ENCODE results near the gene COX7A1.

The COX7A1 gene

DNA sequence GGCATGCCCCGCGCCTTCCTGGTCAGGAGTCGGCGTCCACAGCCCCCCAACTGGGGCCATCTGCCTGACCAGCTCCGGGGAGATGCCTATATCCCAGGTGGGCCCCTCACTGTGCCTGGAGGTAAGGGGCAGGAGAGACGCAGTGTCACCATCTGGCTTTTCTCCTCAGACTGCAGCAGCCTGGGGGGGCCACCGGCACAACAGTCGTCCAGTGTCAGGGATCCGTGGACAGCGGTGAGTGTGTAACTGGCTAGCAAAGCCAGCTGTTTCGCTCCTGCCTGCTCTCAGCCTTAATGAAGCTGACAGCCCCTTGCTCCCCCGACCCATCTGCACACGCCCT, 41.1 kb downstream of the COX7A1 start:
- no peak for DNase-seq

DNA sequence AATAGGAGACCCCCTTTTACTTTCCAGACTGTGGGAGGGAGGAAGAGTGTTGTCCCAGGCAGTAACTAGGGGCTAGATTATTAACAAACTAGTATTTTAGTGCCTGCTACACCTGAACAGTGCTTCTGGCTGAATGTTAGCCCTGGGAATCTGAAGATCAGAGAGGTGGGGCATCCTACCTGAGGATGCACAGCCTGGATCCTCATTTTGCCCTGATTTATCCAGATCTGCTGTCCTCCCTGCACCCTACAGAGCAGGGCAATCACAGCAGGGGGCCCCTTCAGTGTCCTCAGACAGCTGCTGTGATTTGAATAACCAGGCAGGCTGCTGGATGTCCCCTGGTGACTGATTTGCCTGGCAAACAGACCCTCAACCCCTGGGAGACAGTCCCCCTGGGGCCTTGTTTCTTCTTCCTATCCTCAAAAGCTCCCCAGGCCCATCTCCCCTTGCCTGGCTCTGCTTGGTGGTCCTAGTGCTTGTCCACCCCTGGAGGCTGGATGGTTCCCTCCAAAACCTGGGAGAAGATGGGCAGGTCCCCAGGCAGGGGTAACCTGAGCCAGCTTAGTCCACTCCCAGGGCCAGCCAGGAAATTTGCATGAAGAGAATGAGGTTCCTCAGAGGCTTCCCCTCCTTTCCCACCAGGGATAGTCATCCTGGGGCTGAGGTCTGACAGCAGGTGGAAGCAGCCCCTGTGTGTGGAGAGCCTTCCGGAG, 41.6 kb downstream of the COX7A1 start, which contains the start of gene OVOL3:
Gene OVOL3 (plus strand): TSS at position 657 of the 713 bp plus-strand sequence. CDS start 60 bp downstream, outside the sequence.
- no peak for DNase-seq

DNA sequence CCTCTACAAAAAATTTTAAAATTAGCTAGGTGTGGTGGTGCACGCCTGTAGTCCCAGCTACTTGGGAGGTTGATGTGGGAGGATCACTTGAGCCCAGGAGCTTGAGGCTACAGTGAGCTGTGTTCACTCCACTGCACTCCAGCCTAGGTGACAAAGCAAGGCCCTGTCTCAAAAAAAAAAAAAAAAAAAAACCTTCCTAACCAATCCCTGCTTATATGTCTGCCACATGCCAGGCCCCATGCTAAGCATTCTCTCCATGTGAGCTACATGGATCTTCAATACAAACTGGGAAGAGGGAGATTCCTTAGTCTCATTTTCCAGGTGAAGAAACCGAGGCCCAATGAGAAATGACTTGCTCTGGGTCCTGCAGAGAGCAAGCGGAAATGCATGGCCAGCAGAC, 43.6 kb downstream of the COX7A1 start:
- DNase-seq: no peak

DNA sequence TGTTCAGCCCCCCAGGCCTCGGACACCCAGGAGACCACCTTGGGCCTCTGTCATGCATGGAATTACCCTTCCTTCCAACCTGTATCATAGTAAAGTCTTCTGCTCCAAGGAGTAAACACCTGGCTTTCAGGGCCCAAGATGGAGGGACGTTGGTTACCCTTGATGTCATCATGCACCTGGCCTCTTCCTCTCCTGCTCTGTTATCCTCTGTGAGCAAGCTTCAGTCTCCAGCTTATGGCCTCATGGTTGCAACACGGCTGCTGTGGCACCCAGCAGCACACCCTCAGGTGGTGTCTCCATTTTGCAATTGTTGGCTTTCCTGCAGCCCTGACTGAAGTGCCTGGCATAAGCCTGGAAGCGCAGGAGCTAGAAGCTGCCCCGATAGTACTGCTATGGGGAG, 45.3 kb downstream of the COX7A1 start:
- no peak for DNase-seq

DNA sequence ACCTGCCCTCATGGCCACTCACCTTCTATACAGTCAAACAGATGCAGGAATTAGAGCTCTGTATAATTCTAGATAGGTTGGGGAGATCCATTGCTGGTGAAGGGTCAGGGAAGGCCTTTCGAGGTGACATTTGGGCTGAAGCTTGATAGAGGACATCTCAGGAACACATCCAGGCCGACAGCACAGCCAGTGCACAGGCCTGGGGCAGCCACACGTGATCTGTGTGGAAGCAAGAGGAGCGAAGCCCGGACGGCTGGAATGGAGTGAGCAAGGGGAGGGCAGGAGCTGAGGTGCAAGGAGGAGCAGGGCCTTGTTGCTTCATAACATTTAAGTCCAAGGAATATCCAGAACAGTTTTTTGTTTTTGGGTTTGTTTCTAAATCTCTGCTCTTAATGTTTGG, 45.8 kb downstream of the COX7A1 start:
- DNase-seq: no peak

DNA sequence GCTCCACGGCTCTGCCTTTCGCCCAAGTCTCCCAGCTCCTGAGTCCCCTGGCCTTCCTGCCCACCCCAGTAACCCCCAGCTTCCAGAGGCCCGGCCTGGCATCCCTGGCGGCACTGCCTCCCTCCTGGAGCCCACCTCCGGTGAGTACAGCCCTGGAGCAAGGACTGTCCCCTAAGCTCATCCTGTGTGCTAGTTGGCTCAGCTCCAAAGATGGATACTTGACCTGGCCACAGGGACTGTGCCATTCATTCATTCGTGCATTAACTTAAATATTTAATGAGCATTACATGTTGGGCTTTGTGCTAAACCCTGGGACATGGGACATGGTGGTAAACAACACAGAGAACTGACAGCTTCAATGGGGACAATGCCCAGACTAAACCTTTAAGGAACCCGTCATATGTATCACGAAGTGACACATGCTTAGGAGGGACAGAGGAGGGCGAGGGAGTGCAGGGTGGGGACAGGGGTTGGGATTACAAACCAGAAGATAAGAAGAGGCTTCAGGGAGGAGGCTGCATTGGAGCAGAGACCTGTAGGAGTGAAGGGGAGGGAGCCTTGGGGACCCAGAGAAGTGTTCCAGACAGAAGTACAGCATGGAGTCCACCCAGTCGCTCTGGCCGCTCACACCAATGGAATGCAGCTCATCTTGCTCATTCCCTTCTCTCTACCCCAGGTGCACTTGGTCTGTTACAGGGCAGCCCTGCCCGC, 48.2 kb downstream of the COX7A1 start:
- no peak for DNase-seq

DNA sequence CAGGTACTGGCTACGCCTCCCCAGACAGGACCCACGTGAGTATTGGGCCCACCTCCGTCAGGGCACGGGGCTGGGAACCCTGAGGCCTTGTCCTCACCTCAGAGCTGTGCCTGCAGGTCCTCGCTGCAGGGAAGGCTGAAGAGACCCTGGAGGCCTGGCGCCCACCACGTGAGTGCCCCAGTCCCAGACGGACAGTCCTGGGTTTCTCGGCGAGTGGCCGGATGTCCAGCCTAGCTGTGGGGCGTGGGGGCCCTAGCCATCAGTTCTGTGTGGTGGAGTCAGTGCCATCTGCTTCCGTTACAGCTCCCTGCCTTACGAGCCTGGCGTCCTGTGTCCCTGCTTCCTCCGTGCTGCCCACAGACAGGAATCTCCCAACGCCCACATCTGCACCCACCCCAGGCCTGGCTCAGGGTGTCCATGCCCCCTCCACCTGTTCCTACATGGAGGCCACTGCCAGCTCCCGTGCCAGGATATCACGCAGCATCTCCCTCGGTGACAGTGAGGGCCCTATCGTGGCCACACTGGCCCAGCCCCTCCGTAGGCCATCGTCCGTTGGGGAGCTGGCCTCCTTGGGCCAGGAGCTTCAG, 49.1 kb downstream of the COX7A1 start:
- DNase-seq: no peak

DNA sequence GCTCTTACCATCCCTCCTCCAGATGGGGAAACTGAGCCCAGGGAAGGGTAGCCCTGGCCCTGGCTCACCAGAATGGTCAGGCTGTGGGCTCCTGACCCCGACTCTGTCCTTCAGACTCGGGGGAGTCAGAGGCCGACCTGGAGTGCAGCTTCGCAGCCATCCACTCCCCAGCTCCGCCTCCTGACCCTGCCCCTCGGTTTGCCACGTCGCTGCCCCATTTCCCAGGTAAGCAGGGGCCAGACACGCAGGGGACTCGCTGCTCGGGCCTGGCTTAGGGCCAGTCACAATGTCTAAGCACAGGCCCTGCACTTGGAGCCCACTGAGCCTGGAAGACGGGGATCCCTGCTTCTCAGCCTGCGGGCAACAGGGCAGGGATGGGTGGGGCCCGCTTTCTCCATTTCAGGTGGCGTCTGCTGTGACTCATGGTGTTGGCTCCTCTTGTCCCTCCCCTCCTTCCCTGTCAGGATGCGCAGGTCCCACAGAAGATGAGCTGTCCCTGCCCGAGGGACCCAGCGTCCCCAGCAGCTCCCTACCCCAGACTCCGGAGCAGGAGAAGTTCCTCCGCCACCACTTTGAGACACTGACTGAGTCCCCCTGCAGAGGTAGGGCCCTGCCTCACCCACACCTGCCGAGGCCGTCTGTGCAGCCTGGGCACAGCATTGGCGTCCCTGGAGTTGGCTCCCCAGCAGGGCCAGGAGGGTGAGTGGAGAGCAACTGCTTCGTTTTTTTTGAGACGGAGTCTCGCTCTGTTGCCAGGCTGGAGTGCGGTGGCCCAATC, 50.5 kb downstream of the COX7A1 start:
- no peak for DNase-seq

Data from activated CD4-positive, alpha-beta T cell treated with anti-CD3 and anti-CD28 coated beads for 48 hours (primary cell).